Stimulated activated memory B cell treated with anti-CD40 and anti-IgM and Interleukin-4, amounts not matched to agents 10 μg/mL and 1 μg/mL and 100 μg/mL, for 72 hours (primary cell): Measurements from ENCODE around the gene ANKZF1.

Source experiments
- ATAC-seq: fragments of 150-1000 bp; cut with Tn5 transposase; 2 replicates; pipeline ENCODE4 v1.10.0; 2021
- H3K27ac Mint-ChIP-seq: one replicate; pipeline ENCODE4 v1.8.0; 2022; ENCODE audit warnings: mild to moderate bottlenecking, mixed read lengths
- H3K27me3 Mint-ChIP-seq: one replicate; pipeline ENCODE4 v1.8.0; 2022; ENCODE audit warnings: mixed read lengths
- H3K36me3 Mint-ChIP-seq: one replicate; pipeline ENCODE4 v1.8.0; 2022; ENCODE audit warnings: mixed read lengths
- H3K4me1 Mint-ChIP-seq: one replicate; pipeline ENCODE4 v1.8.0; 2022; ENCODE audit warnings: mixed read lengths
- H3K4me3 Mint-ChIP-seq: one replicate; pipeline ENCODE4 v1.8.0; 2022; ENCODE audit warnings: mild to moderate bottlenecking, moderate library complexity, mixed read lengths
- H3K9me3 Mint-ChIP-seq: one replicate; pipeline ENCODE4 v1.8.0; 2022; ENCODE audit warnings: mixed read lengths

ANKZF1 gene

GRCh38 chr2:219278655-219279150 lies 49.1 kb downstream of the ANKZF1 start:
- Mint-ChIP-seq H3K4me1 (peaks cover 65% of the 10 kb centered on the region), H3K9me3 (no peaks in the 10 kb centered on the region), H3K36me3 (peaks cover 27% of the 10 kb centered on the region), H3K27ac (peak overlapping the region; percentile 96), H3K27me3 (no peaks in the 10 kb centered on the region), H3K4me3 (peak overlapping the region; percentile 96)
- peak; percentile 0 for ATAC-seq

- ATAC-seq: peak; percentile 93
- Mint-ChIP-seq H3K36me3 (peaks cover 27% of the 10 kb centered on the region), H3K27me3 (no peaks in the 10 kb centered on the region)
These were observed 49.7 kb downstream of the ANKZF1 start, which contains the start of gene DNAJB2 for GRCh38 chr2:219279151-219279915. DNAJB2 (plus strand) TSS chr2:219279366; CDS start chr2:219279834, 468 bp downstream.

GRCh38 chr2:219279916-219280516 lies 50.4 kb downstream of the ANKZF1 start:
- Mint-ChIP-seq H3K4me1 (peaks cover 52% of the 10 kb centered on the region), H3K4me3 (peak overlapping the region; percentile 96)

More at GRCh38 chr2:219279151-219279915, 49.7 kb downstream of the ANKZF1 start, which contains the start of gene DNAJB2:
- Mint-ChIP-seq H3K4me3 (peak within 1 kb of the TSS; percentile 96), H3K9me3 (no peaks in the 10 kb centered on the region), H3K4me1 (peaks cover 59% of the 10 kb centered on the region), H3K27ac (peak within 1 kb of the TSS; percentile 96)

GRCh38 chr2:219280651-219281050 lies 51.0 kb downstream of the ANKZF1 start:
- peaks cover 58% of the 10 kb centered on the region for H3K4me1 Mint-ChIP-seq
- peak overlapping the region; percentile 96 for H3K27ac Mint-ChIP-seq

More at GRCh38 chr2:219279916-219280516, 50.4 kb downstream of the ANKZF1 start:
- Mint-ChIP-seq H3K27ac (peak overlapping the region; percentile 96), H3K27me3 (no peaks in the 10 kb centered on the region), H3K9me3 (no peaks in the 10 kb centered on the region), H3K36me3 (peaks cover 27% of the 10 kb centered on the region)
- no peak for ATAC-seq

GRCh38 chr2:219281588-219281987 lies 52.0 kb downstream of the ANKZF1 start:
- ATAC-seq: no peak
- H3K4me3 Mint-ChIP-seq: no peak overlapping the region
- H3K4me1 Mint-ChIP-seq: peaks cover 66% of the 10 kb centered on the region
- peak overlapping the region; percentile 96 for H3K27ac Mint-ChIP-seq
- H3K27me3 Mint-ChIP-seq: no peaks in the 10 kb centered on the region
- peaks cover 41% of the 10 kb centered on the region for H3K36me3 Mint-ChIP-seq
- no peaks in the 10 kb centered on the region for H3K9me3 Mint-ChIP-seq

More at GRCh38 chr2:219280651-219281050, 51.0 kb downstream of the ANKZF1 start:
- Mint-ChIP-seq H3K4me3 (peak overlapping the region; percentile 96), H3K9me3 (no peaks in the 10 kb centered on the region), H3K27me3 (no peaks in the 10 kb centered on the region), H3K36me3 (peaks cover 33% of the 10 kb centered on the region)
- ATAC-seq: no peak

GRCh38 chr2:219282375-219282774 lies 52.8 kb downstream of the ANKZF1 start:
- H3K36me3 Mint-ChIP-seq: peaks cover 41% of the 10 kb centered on the region
- H3K27ac Mint-ChIP-seq: peak overlapping the region; percentile 45
- no peak overlapping the region for H3K4me3 Mint-ChIP-seq
- no peaks in the 10 kb centered on the region for H3K27me3 Mint-ChIP-seq
- no peak for ATAC-seq
- no peaks in the 10 kb centered on the region for H3K9me3 Mint-ChIP-seq
- H3K4me1 Mint-ChIP-seq: peaks cover 62% of the 10 kb centered on the region

- Mint-ChIP-seq H3K27ac (peak overlapping the region; percentile 45), H3K36me3 (peaks cover 41% of the 10 kb centered on the region), H3K27me3 (no peaks in the 10 kb centered on the region), H3K9me3 (no peaks in the 10 kb centered on the region), H3K4me1 (peaks cover 55% of the 10 kb centered on the region), H3K4me3 (no peak overlapping the region)
- no peak for ATAC-seq
These were observed 53.5 kb downstream of the ANKZF1 start for GRCh38 chr2:219282943-219283581.

GRCh38 chr2:219284501-219285372 lies 55.1 kb downstream of the ANKZF1 start:
- H3K27me3 Mint-ChIP-seq: no peaks in the 10 kb centered on the region
- ATAC-seq: no peak
- peaks cover 41% of the 10 kb centered on the region for H3K36me3 Mint-ChIP-seq
- H3K4me3 Mint-ChIP-seq: no peak overlapping the region
- H3K9me3 Mint-ChIP-seq: no peaks in the 10 kb centered on the region
- no peak overlapping the region for H3K27ac Mint-ChIP-seq
- H3K4me1 Mint-ChIP-seq: peaks cover 43% of the 10 kb centered on the region

GRCh38 chr2:219285373-219285735 lies 55.7 kb downstream of the ANKZF1 start:
- Mint-ChIP-seq H3K36me3 (peaks cover 39% of the 10 kb centered on the region), H3K27me3 (no peaks in the 10 kb centered on the region), H3K4me3 (no peak overlapping the region), H3K27ac (no peak overlapping the region), H3K9me3 (no peaks in the 10 kb centered on the region), H3K4me1 (peaks cover 37% of the 10 kb centered on the region)
- ATAC-seq: no peak

GRCh38 chr2:219285894-219286425 lies 56.4 kb downstream of the ANKZF1 start:
- no peaks in the 10 kb centered on the region for H3K9me3 Mint-ChIP-seq
- peaks cover 31% of the 10 kb centered on the region for H3K4me1 Mint-ChIP-seq
- H3K4me3 Mint-ChIP-seq: no peak overlapping the region
- H3K27me3 Mint-ChIP-seq: no peaks in the 10 kb centered on the region
- H3K36me3 Mint-ChIP-seq: peaks cover 33% of the 10 kb centered on the region
- ATAC-seq: no peak
- peak overlapping the region; percentile 43 for H3K27ac Mint-ChIP-seq
